ENCODE measurements around the gene PATJ.
"Not testable (repeated sequence)": the region's sequence is repeated elsewhere in the genome, so short reads cannot be mapped to it uniquely, and the experiment has no call there.

Gene PATJ

GRCh38 chr1:61724506-61724812 lies 17.8 kb upstream of the PATJ start:
- no peak for DNase-seq (ENCODE audit: low read depth)

GRCh38 chr1:61724813-61725694 lies 17.2 kb upstream of the PATJ start, which contains the start of gene TM2D1:
TM2D1 (minus strand) TSS chr1:61725141; CDS start chr1:61725120, 21 bp downstream.
- peak within 1 kb of the TSS; percentile 90 for H3K4me3 ChIP-seq (ENCODE audit: low read depth, low read length)
- no peak for TF ChIP-seq CTCF (IDR thresholded peaks at IDR 0.05; ENCODE audit: low read depth, low read length, missing control alignments)
- DNase-seq (ENCODE audit: low read depth): peak; percentile 74

More at GRCh38 chr1:61724506-61724812, 17.8 kb upstream of the PATJ start:
- TF ChIP-seq CTCF (IDR thresholded peaks at IDR 0.05; ENCODE audit: low read depth, low read length, missing control alignments): no peak
- H3K4me3 ChIP-seq (ENCODE audit: low read depth, low read length): peak overlapping the region; percentile 90

- TF ChIP-seq CTCF (IDR thresholded peaks at IDR 0.05; ENCODE audit: low read depth, low read length, missing control alignments): no peak
- DNase-seq (ENCODE audit: low read depth): no peak
- no peak overlapping the region for H3K4me3 ChIP-seq (ENCODE audit: low read depth, low read length)
These were observed 14.7 kb upstream of the PATJ start for GRCh38 chr1:61727544-61727943.

- not testable (repeated sequence) for H3K4me3 ChIP-seq (ENCODE audit: low read depth, low read length); DNase-seq (ENCODE audit: low read depth)
These were observed 11.6 kb upstream of the PATJ start for GRCh38 chr1:61730679-61731078.

GRCh38 chr1:61732726-61733125 lies 9.6 kb upstream of the PATJ start:
- no peak for TF ChIP-seq CTCF (IDR thresholded peaks at IDR 0.05; ENCODE audit: low read depth, low read length, missing control alignments)
- no peak overlapping the region for H3K4me3 ChIP-seq (ENCODE audit: low read depth, low read length)
- DNase-seq (ENCODE audit: low read depth): no peak

GRCh38 chr1:61740751-61741700 lies 1.3 kb upstream of the PATJ start:
- TF ChIP-seq CTCF (IDR thresholded peaks at IDR 0.05; ENCODE audit: low read depth, low read length, missing control alignments): no peak
- H3K4me3 ChIP-seq (ENCODE audit: low read depth, low read length): peak overlapping the region; percentile 88
- no peak for DNase-seq (ENCODE audit: low read depth)
